ENCODE results near the gene S100A16.
A peak's percentile ranks its signal among the peaks of the same experiment; 100 is the strongest.

The S100A16 gene

GRCh38 chr1:153628638-153629342 is 15.9 kb upstream of the S100A16 start:
- no peak for ATAC-seq
- Mint-ChIP-seq H3K27me3 (no peaks in the 10 kb centered on the region), H3K27ac (peak overlapping the region; percentile 52), H3K9me3 (peaks cover 4% of the 10 kb centered on the region), H3K4me1 (peaks cover 49% of the 10 kb centered on the region), H3K36me3 (peaks cover 9% of the 10 kb centered on the region), H3K4me3 (no peak overlapping the region)

- Mint-ChIP-seq H3K4me1 (peaks cover 45% of the 10 kb centered on the region), H3K4me3 (peak within 1 kb of the TSS; percentile 62), H3K27me3 (no peaks in the 10 kb centered on the region), H3K9me3 (no peaks in the 10 kb centered on the region), H3K36me3 (peaks cover 11% of the 10 kb centered on the region), H3K27ac (peak within 1 kb of the TSS; percentile 87)
- ATAC-seq, result peak; percentile 2
Measured at GRCh38 chr1:153627715-153628626, 15.0 kb upstream of the S100A16 start, which contains the start of gene S100A1. TSS of gene S100A1 (plus strand) at chr1:153628434. CDS start at chr1:153630522, 2,088 bp downstream.

GRCh38 chr1:153626904-153627714 is 14.2 kb upstream of the S100A16 start, which contains the start of gene S100A13:
TSS of gene S100A13 (minus strand) at chr1:153627505. CDS start at chr1:153626472, 1,033 bp downstream.
- peaks cover 7% of the 10 kb centered on the region for H3K36me3 Mint-ChIP-seq
- H3K4me3 Mint-ChIP-seq, result peak within 1 kb of the TSS; percentile 62
- ATAC-seq, result peak; percentile 56
- H3K9me3 Mint-ChIP-seq, result no peaks in the 10 kb centered on the region
- peak within 1 kb of the TSS; percentile 87 for H3K27ac Mint-ChIP-seq
- H3K27me3 Mint-ChIP-seq, result no peaks in the 10 kb centered on the region
- peaks cover 43% of the 10 kb centered on the region for H3K4me1 Mint-ChIP-seq

GRCh38 chr1:153626477-153626903 is 13.6 kb upstream of the S100A16 start:
- H3K4me3 Mint-ChIP-seq, result no peak overlapping the region
- H3K9me3 Mint-ChIP-seq, result no peaks in the 10 kb centered on the region
- ATAC-seq, result no peak
- peak overlapping the region; percentile 87 for H3K27ac Mint-ChIP-seq
- H3K4me1 Mint-ChIP-seq, result peaks cover 43% of the 10 kb centered on the region
- H3K36me3 Mint-ChIP-seq, result peaks cover 7% of the 10 kb centered on the region
- no peaks in the 10 kb centered on the region for H3K27me3 Mint-ChIP-seq

- Mint-ChIP-seq H3K27ac (no peak overlapping the region), H3K27me3 (no peaks in the 10 kb centered on the region), H3K36me3 (peaks cover 7% of the 10 kb centered on the region), H3K4me1 (peaks cover 43% of the 10 kb centered on the region), H3K9me3 (no peaks in the 10 kb centered on the region), H3K4me3 (no peak overlapping the region)
- ATAC-seq, result no peak
Measured at GRCh38 chr1:153624965-153625611, 12.2 kb upstream of the S100A16 start.

- no peaks in the 10 kb centered on the region for H3K9me3 Mint-ChIP-seq
- peaks cover 27% of the 10 kb centered on the region for H3K4me1 Mint-ChIP-seq
- H3K27ac Mint-ChIP-seq, result peak overlapping the region; percentile 17
- no peak for ATAC-seq
- H3K4me3 Mint-ChIP-seq, result no peak overlapping the region
- H3K36me3 Mint-ChIP-seq, result peaks cover 7% of the 10 kb centered on the region
- no peaks in the 10 kb centered on the region for H3K27me3 Mint-ChIP-seq
Measured at GRCh38 chr1:153623101-153623500, 10.2 kb upstream of the S100A16 start.

GRCh38 chr1:153619171-153619570 is 6.2 kb upstream of the S100A16 start:
- Mint-ChIP-seq H3K27me3 (no peaks in the 10 kb centered on the region), H3K27ac (no peak overlapping the region), H3K4me3 (no peak overlapping the region), H3K4me1 (peaks cover 32% of the 10 kb centered on the region), H3K36me3 (peaks cover 6% of the 10 kb centered on the region), H3K9me3 (no peaks in the 10 kb centered on the region)
- ATAC-seq, result no peak

- peaks cover 25% of the 10 kb centered on the region for H3K4me1 Mint-ChIP-seq
- peak overlapping the region; percentile 70 for H3K27ac Mint-ChIP-seq
- no peaks in the 10 kb centered on the region for H3K36me3 Mint-ChIP-seq
- ATAC-seq, result peak; percentile 87
- no peaks in the 10 kb centered on the region for H3K27me3 Mint-ChIP-seq
- H3K9me3 Mint-ChIP-seq, result no peaks in the 10 kb centered on the region
- H3K4me3 Mint-ChIP-seq, result no peak overlapping the region
Measured at GRCh38 chr1:153617663-153618062, 4.7 kb upstream of the S100A16 start.

- Mint-ChIP-seq H3K4me3 (no peak overlapping the region), H3K27ac (peak overlapping the region; percentile 70), H3K27me3 (no peaks in the 10 kb centered on the region), H3K9me3 (no peaks in the 10 kb centered on the region), H3K36me3 (no peaks in the 10 kb centered on the region), H3K4me1 (peaks cover 25% of the 10 kb centered on the region)
- no peak for ATAC-seq
Measured at GRCh38 chr1:153616917-153617311, 4.0 kb upstream of the S100A16 start.

- H3K36me3 Mint-ChIP-seq, result no peaks in the 10 kb centered on the region
- H3K27ac Mint-ChIP-seq, result peak within 1 kb of the TSS; percentile 70
- H3K4me3 Mint-ChIP-seq, result no peak within 1 kb of the TSS
- H3K27me3 Mint-ChIP-seq, result no peaks in the 10 kb centered on the region
- ATAC-seq, result peak; percentile 24
- peaks cover 27% of the 10 kb centered on the region for H3K4me1 Mint-ChIP-seq
- no peaks in the 10 kb centered on the region for H3K9me3 Mint-ChIP-seq
Measured at GRCh38 chr1:153616144-153616916, 3.4 kb upstream of the S100A16 start, which contains the start of gene S100A14. TSS of gene S100A14 (minus strand) at chr1:153616325. CDS start at chr1:153615858, 467 bp downstream.

GRCh38 chr1:153615406-153615805 is 2.5 kb upstream of the S100A16 start:
- H3K27me3 Mint-ChIP-seq, result no peaks in the 10 kb centered on the region
- H3K9me3 Mint-ChIP-seq, result no peaks in the 10 kb centered on the region
- no peaks in the 10 kb centered on the region for H3K36me3 Mint-ChIP-seq
- ATAC-seq, result no peak
- H3K27ac Mint-ChIP-seq, result peak overlapping the region; percentile 35
- peaks cover 29% of the 10 kb centered on the region for H3K4me1 Mint-ChIP-seq
- H3K4me3 Mint-ChIP-seq, result no peak overlapping the region

GRCh38 chr1:153614906-153615305 is 2.0 kb upstream of the S100A16 start:
- Mint-ChIP-seq H3K36me3 (no peaks in the 10 kb centered on the region), H3K4me3 (no peak overlapping the region), H3K9me3 (no peaks in the 10 kb centered on the region), H3K4me1 (peaks cover 29% of the 10 kb centered on the region), H3K27ac (peak overlapping the region; percentile 40), H3K27me3 (no peaks in the 10 kb centered on the region)
- no peak for ATAC-seq

- ATAC-seq, result no peak
- Mint-ChIP-seq H3K27me3 (no peaks in the 10 kb centered on the region), H3K4me1 (peaks cover 29% of the 10 kb centered on the region), H3K4me3 (no peak overlapping the region), H3K9me3 (no peaks in the 10 kb centered on the region), H3K36me3 (no peaks in the 10 kb centered on the region), H3K27ac (peak overlapping the region; percentile 40)
Measured at GRCh38 chr1:153614189-153614900, 1.4 kb upstream of the S100A16 start.

All from stimulated activated memory B cell treated with anti-CD40 and anti-IgM and Interleukin-4, amounts not matched to agents 10 μg/mL and 1 μg/mL and 100 μg/mL, for 72 hours (primary cell).